ENCODE results near the gene COX17.

DNA sequence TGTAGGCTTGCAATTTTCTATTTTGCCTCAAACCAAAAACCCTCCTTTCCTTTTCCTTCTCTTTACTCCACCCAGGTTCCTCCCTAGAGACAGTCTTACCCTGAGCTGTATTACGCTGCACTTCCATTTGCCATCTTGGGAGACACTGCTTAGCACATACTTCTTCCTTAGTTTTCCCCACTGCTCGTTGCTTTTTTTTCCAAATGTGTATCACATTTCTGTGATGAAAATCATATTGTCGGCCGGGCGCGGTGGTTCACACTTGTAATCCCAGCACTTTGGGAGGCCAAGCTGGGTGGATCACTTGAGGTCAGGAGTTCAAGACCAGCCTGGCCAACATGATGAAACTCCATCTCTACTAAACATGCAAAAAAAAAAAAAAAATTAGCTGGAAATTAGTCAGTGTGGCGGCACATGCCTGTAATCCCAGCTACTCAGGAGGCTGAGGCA, 46.3 kb downstream of the COX17 start:
- TF ChIP-seq, protein P1, sequence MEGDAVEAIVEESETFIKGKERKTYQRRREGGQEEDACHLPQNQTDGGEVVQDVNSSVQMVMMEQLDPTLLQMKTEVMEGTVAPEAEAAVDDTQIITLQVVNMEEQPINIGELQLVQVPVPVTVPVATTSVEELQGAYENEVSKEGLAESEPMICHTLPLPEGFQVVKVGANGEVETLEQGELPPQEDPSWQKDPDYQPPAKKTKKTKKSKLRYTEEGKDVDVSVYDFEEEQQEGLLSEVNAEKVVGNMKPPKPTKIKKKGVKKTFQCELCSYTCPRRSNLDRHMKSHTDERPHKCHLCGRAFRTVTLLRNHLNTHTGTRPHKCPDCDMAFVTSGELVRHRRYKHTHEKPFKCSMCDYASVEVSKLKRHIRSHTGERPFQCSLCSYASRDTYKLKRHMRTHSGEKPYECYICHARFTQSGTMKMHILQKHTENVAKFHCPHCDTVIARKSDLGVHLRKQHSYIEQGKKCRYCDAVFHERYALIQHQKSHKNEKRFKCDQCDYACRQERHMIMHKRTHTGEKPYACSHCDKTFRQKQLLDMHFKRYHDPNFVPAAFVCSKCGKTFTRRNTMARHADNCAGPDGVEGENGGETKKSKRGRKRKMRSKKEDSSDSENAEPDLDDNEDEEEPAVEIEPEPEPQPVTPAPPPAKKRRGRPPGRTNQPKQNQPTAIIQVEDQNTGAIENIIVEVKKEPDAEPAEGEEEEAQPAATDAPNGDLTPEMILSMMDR (IDR thresholded peaks at IDR 0.05), result no peak
- no peak for TF ChIP-seq POLR2A (IDR thresholded peaks at IDR 0.05)
